Endodermal cell (in vitro differentiated cells): ENCODE measurements around the gene TNS3. TPM values are rescaled to one million over a fixed set of nuclear protein-coding genes. Genes with fewer than 3 reads are reported as not detected.

ENCODE experiments used
- DNase-seq: peaks from one replicate; pipeline ENCODE4 v3.0.0-alpha.2; 2017
- H3K27ac ChIP-seq: 2 replicates; pipeline ENCODE4 v1.5.1; 2013; ENCODE audit warnings: mild to moderate bottlenecking, low read depth, low read length, moderate library complexity
- H3K27me3 ChIP-seq: 2 replicates; pipeline ENCODE4 v1.6.1; 2013; ENCODE audit warnings: mild to moderate bottlenecking, low read length, moderate library complexity; ENCODE audit not compliant: insufficient read depth, control insufficient read depth, poor library complexity, severe bottlenecking
- H3K36me3 ChIP-seq: 2 replicates; pipeline ENCODE4 v1.7.0; 2013; ENCODE audit warnings: mild to moderate bottlenecking, low read length, moderate library complexity; ENCODE audit not compliant: control insufficient read depth, insufficient read depth
- H3K4me1 ChIP-seq: one replicate; pipeline ENCODE4 v1.7.0; 2013; ENCODE audit warnings: low read length; ENCODE audit not compliant: control insufficient read depth, insufficient read depth
- H3K4me3 ChIP-seq: 2 replicates; pipeline ENCODE4 v1.5.1; 2013; ENCODE audit warnings: mild to moderate bottlenecking, low read length, moderate library complexity
- H3K9ac ChIP-seq: 2 replicates; pipeline ENCODE4 v1.6.1; 2013; ENCODE audit warnings: mild to moderate bottlenecking, low read length, moderate library complexity; ENCODE audit not compliant: poor library complexity, severe bottlenecking; ENCODE audit errors: extremely low read depth
- H3K9me3 ChIP-seq: 2 replicates; pipeline ENCODE4 v1.6.1; 2013; ENCODE audit warnings: mild to moderate bottlenecking, low read length, moderate library complexity; ENCODE audit not compliant: control insufficient read depth
- H3K27ac Mint-ChIP-seq: 2 replicates; pipeline ENCODE4 v1.8.0; 2020; ENCODE audit warnings: mixed read lengths
- H3K27me3 Mint-ChIP-seq: 2 replicates; pipeline ENCODE4 v1.8.0; 2021; ENCODE audit warnings: mild to moderate bottlenecking, mixed read lengths; ENCODE audit not compliant: insufficient read depth
- H3K36me3 Mint-ChIP-seq: 2 replicates; pipeline ENCODE4 v1.8.0; 2020; ENCODE audit warnings: low read depth, mixed read lengths
- H3K4me1 Mint-ChIP-seq: 2 replicates; pipeline ENCODE4 v1.8.0; 2020; ENCODE audit warnings: mixed read lengths
- H3K4me3 Mint-ChIP-seq: 2 replicates; pipeline ENCODE4 v1.8.0; 2020; ENCODE audit warnings: mild to moderate bottlenecking, moderate library complexity, mixed read lengths
- H3K9me3 Mint-ChIP-seq: 2 replicates; pipeline ENCODE4 v1.8.0; 2020; ENCODE audit warnings: mild to moderate bottlenecking, mixed read lengths
- WGBS, 2 experiments: methylation state at CpG; one replicate each; pipeline versions ENCODE4 v1.1.5 to v1.1.7; 2013; ENCODE audit warnings: missing lambda C conversion rate in 2 of 2, mixed read lengths in 1 of 2; ENCODE audit not compliant: insufficient coverage in 1 of 2, insufficient read length in 1 of 2; 5-methylcytosine and 5-hydroxymethylcytosine counted together
- total RNA-seq, 2 donors: library from RNA; stranded (reverse); fragmentation: NEBNext Ultra II Directional in 1 of 2; extraction: Animal tissue kit (Norgen Biotek cat#: 25700) in 1 of 2; gene quantifications; 2 replicates in 1 of 2; 3 replicates in 1 of 2; pipeline ENCODE4 v1.2.1, GENCODE V29; 2021
- TF ChIP-seq, protein P1 (sequence below): fragments of 200-600 bp; sonication (generic); conservative IDR thresholded peaks from 2 replicates; pipeline ENCODE4 v1.5.0; 2021; ENCODE audit warnings: antibody characterized with exemption, mild to moderate bottlenecking

Gene TNS3
- total RNA-seq, 2 donors from 2014 or later, result 33.8 to 38.5 TPM

DNA sequence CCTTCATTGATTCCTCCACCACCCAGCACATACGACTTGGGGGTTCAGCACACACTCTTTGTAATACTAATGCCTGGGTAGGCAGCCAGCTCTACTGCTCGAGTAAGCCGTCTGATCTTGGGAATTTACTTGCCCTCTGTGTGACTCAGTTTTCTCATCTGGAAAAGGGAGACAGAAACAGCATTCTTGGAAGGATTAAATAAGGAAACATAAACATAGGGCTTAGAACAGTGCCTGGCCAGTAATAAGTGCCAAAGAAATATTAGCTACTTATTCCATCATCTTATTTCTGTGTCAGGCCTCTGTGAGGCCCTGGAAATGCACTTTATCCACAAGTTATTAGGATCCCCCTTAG lies 130.1 kb downstream of the TNS3 start:
- H3K27me3 Mint-ChIP-seq, result no peaks in the 10 kb centered on the region
- Histone ChIP-seq H3K36me3 (no peaks in the 10 kb centered on the region), H3K4me1 (no peaks in the 10 kb centered on the region), H3K27ac (no peak overlapping the region), H3K9me3 (no peaks in the 10 kb centered on the region), H3K4me3 (no peak overlapping the region), H3K9ac (no peak overlapping the region), H3K27me3 (no peaks in the 10 kb centered on the region)
- H3K4me1 Mint-ChIP-seq, result peaks cover 16% of the 10 kb centered on the region
- H3K4me3 Mint-ChIP-seq, result no peak overlapping the region
- no peaks in the 10 kb centered on the region for H3K36me3 Mint-ChIP-seq
- H3K27ac Mint-ChIP-seq, result no peak overlapping the region
- no peaks in the 10 kb centered on the region for H3K9me3 Mint-ChIP-seq
- WGBS, 2 experiments, result 90 to 93% methylated on average over 3 of the region's 3 CpGs
- TF ChIP-seq, protein P1, sequence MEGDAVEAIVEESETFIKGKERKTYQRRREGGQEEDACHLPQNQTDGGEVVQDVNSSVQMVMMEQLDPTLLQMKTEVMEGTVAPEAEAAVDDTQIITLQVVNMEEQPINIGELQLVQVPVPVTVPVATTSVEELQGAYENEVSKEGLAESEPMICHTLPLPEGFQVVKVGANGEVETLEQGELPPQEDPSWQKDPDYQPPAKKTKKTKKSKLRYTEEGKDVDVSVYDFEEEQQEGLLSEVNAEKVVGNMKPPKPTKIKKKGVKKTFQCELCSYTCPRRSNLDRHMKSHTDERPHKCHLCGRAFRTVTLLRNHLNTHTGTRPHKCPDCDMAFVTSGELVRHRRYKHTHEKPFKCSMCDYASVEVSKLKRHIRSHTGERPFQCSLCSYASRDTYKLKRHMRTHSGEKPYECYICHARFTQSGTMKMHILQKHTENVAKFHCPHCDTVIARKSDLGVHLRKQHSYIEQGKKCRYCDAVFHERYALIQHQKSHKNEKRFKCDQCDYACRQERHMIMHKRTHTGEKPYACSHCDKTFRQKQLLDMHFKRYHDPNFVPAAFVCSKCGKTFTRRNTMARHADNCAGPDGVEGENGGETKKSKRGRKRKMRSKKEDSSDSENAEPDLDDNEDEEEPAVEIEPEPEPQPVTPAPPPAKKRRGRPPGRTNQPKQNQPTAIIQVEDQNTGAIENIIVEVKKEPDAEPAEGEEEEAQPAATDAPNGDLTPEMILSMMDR, result no peak
- no peak for DNase-seq

DNA sequence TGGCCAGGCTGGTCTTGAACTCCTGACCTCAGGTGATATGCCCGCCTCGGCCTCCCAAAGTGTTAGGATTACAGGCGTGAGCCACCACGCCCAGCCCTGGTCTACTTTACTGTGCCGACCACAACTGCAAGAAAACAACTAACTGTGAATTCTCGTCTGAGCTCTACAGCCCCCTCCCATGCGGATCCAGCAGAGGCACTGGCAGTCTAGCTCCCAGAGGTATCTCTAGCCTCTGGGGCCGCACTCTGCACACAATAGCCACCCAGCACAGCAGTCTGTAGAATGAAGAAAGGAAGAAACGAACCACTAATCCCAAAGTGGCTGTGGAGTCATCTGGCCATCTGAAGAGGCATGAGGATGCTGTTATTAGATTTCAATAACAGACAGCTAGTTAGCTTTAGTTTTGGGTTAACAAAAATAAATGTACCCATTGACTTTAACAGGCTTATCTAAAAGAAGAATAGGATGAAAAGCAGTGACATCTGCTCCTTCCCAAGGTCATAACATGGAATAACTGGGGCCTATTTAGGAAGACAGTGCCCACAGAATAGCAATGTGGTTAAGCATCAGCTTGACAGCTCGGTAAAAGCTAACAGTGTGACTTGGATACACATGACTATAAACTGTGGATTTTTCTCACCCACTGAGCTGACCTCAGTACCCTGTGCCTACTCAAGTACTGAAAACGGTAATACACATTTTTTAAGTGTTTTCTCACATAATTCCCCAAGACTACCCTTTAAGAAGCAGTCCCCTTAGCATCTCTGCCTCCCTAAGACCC lies 131.9 kb downstream of the TNS3 start:
- Histone ChIP-seq H3K4me1 (no peaks in the 10 kb centered on the region), H3K27ac (no peak overlapping the region), H3K4me3 (no peak overlapping the region), H3K9ac (no peak overlapping the region), H3K27me3 (no peaks in the 10 kb centered on the region), H3K9me3 (no peaks in the 10 kb centered on the region), H3K36me3 (no peaks in the 10 kb centered on the region)
- DNase-seq, result no peak
- Mint-ChIP-seq H3K27ac (peak overlapping the region; percentile 52), H3K9me3 (no peaks in the 10 kb centered on the region), H3K4me1 (peaks cover 13% of the 10 kb centered on the region), H3K4me3 (no peak overlapping the region), H3K36me3 (no peaks in the 10 kb centered on the region), H3K27me3 (no peaks in the 10 kb centered on the region)
- 86 to 87% methylated on average over 10 to 11 of the region's 11 CpGs for WGBS, 2 experiments
- TF ChIP-seq, protein P1, result no peak

DNA sequence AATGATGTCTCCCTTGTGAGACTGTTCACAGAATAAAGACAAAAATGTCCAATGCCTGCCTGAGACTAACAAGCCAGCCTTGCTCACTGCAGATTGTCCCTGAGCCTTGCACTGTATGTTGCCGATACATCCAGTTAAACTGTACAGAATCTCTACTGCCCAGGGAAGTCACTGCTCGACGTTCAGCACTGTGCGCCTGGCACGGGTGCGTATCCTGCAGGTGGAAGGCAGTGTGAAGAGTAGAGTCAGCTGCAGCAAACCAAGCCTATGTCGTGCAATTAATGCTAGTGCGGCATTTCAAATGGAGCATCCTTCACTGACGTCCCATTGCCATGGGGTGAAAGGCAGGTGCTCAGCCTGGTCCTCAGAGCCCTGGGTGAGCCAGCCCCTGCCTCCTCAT lies 132.9 kb downstream of the TNS3 start:
- H3K4me1 ChIP-seq, result no peaks in the 10 kb centered on the region
- H3K4me1 Mint-ChIP-seq, result peaks cover 12% of the 10 kb centered on the region
- H3K9ac ChIP-seq, result no peak overlapping the region
- TF ChIP-seq, protein P1, result no peak
- H3K27me3 ChIP-seq, result no peaks in the 10 kb centered on the region
- no peaks in the 10 kb centered on the region for H3K36me3 Mint-ChIP-seq
- no peaks in the 10 kb centered on the region for H3K27me3 Mint-ChIP-seq
- no peaks in the 10 kb centered on the region for H3K9me3 Mint-ChIP-seq
- no peak overlapping the region for H3K4me3 ChIP-seq
- H3K36me3 ChIP-seq, result no peaks in the 10 kb centered on the region
- H3K9me3 ChIP-seq, result no peaks in the 10 kb centered on the region
- H3K27ac Mint-ChIP-seq, result no peak overlapping the region
- H3K27ac ChIP-seq, result no peak overlapping the region
- DNase-seq, result no peak
- 94 to 96% methylated on average over 9 of the region's 9 CpGs for WGBS, 2 experiments
- H3K4me3 Mint-ChIP-seq, result no peak overlapping the region
